Stimulated activated CD4-positive, alpha-beta T cell treated with anti-CD3 and anti-CD28 coated beads, Interleukin-15, amount 100 ng/mL, for 48 hours (primary cell): Measurements from ENCODE around the gene CLCN5.

ENCODE experiments used
- DNase-seq, 2 donors: peaks; one replicate each; pipeline ENCODE4 v3.0.0-alpha.2; 2020; ENCODE audit warnings: low read depth in 2 of 2

Gene CLCN5

GRCh38 chrX:50081282-50081889, 159.0 kb downstream of the CLCN5 start:
- DNase-seq, result no peak

- DNase-seq, result no peak
Observed at GRCh38 chrX:50082741-50083140, 160.3 kb downstream of the CLCN5 start.

DNA sequence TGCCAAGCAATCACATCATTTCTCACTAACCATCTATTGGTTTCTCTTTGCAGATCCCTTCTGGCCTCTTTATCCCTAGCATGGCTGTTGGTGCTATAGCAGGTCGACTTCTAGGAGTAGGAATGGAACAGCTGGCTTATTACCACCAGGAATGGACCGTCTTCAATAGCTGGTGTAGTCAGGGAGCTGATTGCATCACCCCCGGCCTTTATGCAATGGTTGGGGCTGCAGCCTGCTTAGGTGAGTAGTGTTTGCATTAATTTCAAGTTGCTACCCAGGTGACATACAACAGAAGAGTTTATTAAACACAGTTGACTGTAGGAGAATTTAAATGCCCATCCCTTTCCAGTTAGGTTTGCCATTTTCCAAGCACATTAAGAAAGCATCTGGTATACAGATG, 166.2 kb downstream of the CLCN5 start:
- DNase-seq, result no peak

- no peak for DNase-seq
Observed at GRCh38 chrX:50093625-50094024, 171.2 kb downstream of the CLCN5 start.

DNA sequence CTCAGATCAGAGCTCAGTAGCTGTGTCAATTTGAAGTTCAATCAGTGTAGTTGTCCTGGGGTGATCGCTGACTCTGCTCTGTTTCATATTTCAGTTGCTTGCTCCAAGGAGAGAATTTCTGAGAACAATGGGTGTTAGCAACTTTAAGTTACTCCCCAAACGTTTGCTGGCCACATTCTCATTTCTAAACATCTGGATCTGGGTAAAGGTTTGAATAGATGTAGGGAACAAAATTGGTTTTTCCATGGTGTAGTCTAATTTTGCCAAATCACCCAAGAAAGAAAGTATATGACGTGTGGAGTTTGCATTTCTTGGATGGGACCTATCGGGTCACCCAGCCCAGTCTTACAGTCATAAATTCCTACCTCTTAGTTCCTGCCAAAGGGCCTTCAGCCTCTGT, 174.7 kb downstream of the CLCN5 start:
- DNase-seq, result no peak

DNA sequence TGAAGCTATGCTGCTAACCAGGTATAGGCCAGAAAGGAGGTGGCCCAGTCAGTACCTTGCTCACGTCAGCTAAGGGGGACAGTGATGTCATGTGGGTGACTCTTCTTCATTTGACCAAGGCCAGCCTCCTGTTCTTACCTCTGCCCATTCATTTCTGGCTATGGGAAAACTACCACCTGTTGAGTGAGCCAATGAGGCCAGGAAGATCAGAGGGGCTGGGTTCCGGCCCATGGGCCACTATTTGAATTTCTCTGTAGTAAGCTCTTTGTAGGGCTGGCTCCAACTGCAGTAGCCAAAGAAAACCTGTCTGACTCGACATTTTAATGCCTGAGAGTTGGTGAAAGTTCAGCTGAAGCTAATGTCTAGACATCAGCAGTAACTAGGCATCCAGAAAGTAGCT, 175.8 kb downstream of the CLCN5 start:
- DNase-seq, result no peak

GRCh38 chrX:50098749-50099148, 176.4 kb downstream of the CLCN5 start:
- DNase-seq, result no peak

- no peak for DNase-seq
Observed at GRCh38 chrX:50099331-50099730, 176.9 kb downstream of the CLCN5 start.

- DNase-seq, result no peak
Observed at GRCh38 chrX:50100188-50100587, 177.8 kb downstream of the CLCN5 start.

DNA sequence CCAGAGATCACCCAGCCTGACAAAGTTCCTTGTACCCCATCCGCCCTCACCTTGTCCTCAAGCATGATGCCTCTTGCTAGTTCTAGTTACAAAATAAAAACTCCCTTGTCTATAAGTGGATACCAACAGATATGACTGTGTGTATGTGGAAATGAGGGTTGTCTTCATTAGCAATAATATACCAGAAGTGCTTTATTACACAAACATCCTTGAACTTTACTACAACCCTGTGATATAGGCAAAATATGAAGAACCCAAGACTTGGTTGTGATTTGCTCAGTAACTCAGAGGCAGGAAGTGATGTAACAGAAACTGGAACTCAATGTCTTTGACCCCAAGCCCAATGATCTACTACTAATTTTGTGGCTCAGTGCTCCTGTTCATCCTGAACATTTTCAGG, 180.8 kb downstream of the CLCN5 start:
- DNase-seq, result no peak

- no peak for DNase-seq
Observed at GRCh38 chrX:50103866-50104566, 181.6 kb downstream of the CLCN5 start.

DNA sequence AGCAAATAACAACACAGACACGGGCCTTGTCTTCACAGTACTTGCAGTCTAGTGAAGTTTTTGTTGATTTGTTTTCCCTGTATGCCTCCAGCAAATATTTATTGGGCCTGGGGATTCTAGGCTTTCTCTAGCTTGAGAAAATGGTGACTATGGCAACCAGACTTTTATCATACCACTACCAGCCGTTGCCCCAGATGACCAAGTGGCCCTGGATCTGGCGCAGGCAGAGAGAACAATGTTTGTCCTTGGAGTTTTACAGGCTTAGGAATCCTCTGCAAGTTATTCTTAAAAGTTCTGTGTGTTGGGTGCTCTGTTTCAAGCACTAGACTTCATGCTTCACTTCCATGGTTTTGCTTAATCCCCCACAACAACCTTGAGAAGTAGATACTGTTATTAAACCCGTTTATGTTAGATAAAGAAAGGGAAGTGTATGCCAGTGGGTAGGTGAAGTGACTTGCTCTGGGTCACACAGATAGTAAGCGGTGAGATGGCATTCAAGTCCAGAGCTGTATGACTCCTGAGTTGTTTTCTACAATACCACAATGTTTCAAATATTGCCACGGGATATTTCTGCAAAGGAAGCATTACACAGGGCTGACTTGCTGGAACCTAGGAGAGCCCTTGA, 183.8 kb downstream of the CLCN5 start:
- DNase-seq, result no peak

DNA sequence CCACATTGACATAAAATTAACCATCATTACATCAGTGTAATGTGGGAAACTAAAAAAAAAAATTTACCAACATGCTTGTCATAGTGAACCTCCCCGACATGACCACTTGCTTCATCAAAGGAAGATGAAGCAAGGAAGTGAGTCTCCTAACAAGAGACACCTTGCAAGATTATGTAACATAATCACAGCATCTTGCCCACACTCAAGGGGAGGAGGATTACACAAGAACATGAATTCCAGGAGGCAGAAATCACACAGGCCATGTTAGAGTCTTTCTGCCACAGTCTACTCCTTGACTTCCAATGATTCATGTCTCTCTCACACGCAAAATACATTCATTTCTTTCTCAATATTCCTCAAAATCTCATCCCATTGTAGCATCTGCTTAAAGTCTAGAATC, 185.1 kb downstream of the CLCN5 start:
- DNase-seq, result no peak

DNA sequence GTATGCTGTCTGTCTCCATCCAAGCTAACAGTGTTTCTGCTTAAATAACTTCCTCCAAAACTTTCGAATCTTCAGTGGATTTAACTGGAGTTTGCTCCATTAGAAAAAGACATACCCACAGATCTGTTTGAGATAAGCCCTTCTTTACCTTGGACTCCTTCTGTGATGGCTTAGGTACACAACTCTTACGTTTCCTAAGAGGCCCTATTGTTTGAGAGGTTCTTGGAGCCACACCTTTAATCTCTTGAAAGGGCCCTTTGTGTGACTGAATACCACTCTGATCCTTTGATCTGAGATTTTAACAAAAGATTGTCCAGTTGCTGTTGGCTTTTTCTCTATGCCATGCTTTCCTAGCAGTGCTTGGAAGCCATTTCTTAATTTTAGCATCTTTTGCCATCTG, 185.9 kb downstream of the CLCN5 start:
- DNase-seq, result no peak

GRCh38 chrX:50111742-50112141, 189.3 kb downstream of the CLCN5 start:
- DNase-seq, result no peak

DNA sequence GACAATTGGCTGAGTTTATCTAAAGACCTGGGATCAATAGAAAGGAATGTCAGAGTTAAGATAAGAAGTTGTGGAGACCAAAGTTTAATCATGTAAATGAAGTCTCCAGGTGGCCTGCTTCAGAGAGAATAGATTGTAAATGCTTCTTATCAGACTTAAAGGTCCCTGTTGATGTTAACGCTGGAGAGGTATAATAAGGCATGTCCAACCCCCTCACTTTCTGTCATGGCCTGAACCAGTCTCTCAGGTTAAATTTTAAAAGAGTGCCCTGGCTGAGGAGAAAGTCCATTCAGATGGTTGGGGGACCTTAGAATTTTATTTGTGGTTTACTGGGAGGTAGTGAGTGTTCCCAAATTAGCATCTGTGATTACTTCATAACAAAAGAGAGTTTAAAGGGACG, 191.7 kb downstream of the CLCN5 start:
- DNase-seq, result no peak

GRCh38 chrX:50115973-50116372, 193.6 kb downstream of the CLCN5 start:
- DNase-seq, result no peak

DNA sequence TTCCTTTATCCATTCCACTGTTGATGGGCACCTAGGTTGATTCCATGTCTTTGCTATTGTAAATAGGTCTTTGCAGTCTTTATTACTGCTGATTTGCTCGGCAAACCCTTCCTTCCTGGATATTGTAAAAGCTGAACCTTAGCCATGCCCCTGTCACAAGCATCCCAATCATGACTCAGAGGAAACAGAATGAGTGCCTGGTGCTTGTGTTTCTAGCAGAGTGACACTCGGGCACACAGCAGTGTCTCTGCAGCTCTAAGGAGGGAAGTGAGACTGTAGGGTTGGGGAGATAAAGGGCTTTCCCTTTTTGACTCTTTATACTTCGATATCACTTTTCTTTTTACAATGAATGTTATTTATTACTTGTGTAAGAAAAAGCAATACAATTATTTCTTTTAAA, 195.1 kb downstream of the CLCN5 start:
- DNase-seq, result no peak

- no peak for DNase-seq
Observed at GRCh38 chrX:50125480-50125879, 203.1 kb downstream of the CLCN5 start.

DNA sequence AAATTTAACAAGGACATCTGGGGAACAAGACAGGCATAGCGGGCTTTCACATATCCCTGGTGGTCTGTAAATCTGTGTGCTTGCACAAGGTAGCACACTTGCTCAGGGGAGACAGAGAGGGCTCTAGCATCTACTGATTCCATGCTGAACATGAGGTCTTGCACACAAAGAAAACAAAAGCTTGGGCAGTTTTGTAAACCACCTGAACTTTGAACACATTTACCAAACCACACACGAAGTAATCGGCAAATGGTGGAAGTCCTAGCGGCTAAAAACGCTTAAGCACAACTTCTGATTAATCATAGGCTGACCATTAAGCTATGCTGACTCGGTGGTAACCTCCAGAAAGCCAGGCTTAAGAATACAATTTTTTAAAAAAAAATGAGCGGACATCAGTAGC, 225.6 kb downstream of the CLCN5 start:
- no peak for DNase-seq
